ENCODE measurements around the gene CRYBG3. TPM values are rescaled to one million over a fixed set of nuclear protein-coding genes. Genes with fewer than 3 reads are reported as not detected.

The CRYBG3 gene
- total RNA-seq, 2 donors from 2014 or later = 15.7 to 22.2 TPM

- intact Hi-C loops (cut with DNase I) = loop anchor here (10.0 kb wide), 1 partner anchor 140 kb away; no protein-coding TSS in a partner anchor
- H3K27ac ChIP-seq = no peak overlapping the region
- DNase-seq = no peak
Observed at GRCh38 chr3:97934980-97935695, 113.3 kb downstream of the CRYBG3 start.

GRCh38 chr3:97935842-97936241 lies 114.0 kb downstream of the CRYBG3 start:
- no peak overlapping the region for H3K9ac ChIP-seq (ENCODE audit: low read depth in 2 of 2, low read length in 2 of 2)
- TF ChIP-seq CTCF (IDR thresholded peaks at IDR 0.05) = no peak
- H3K4me1 ChIP-seq = no peaks in the 10 kb centered on the region
- intact Hi-C loops (cut with DNase I) = loop anchor here (10.0 kb wide), 1 partner anchor 141 kb away; no protein-coding TSS in a partner anchor
- H3K27me3 ChIP-seq = no peaks in the 10 kb centered on the region
- no peaks in the 10 kb centered on the region for H3K9me3 ChIP-seq
- no peak overlapping the region for H3K27ac ChIP-seq
- DNase-seq = no peak
- H3K36me3 ChIP-seq = no peaks in the 10 kb centered on the region
- no peak overlapping the region for H3K4me3 ChIP-seq

More at GRCh38 chr3:97934980-97935695, 113.3 kb downstream of the CRYBG3 start:
- Histone ChIP-seq H3K9ac (ENCODE audit: low read depth in 2 of 2, low read length in 2 of 2) (no peak overlapping the region), H3K36me3 (no peaks in the 10 kb centered on the region), H3K27me3 (no peaks in the 10 kb centered on the region), H3K4me3 (no peak overlapping the region), H3K4me1 (no peaks in the 10 kb centered on the region), H3K9me3 (no peaks in the 10 kb centered on the region)
- TF ChIP-seq CTCF (IDR thresholded peaks at IDR 0.05) = no peak

GRCh38 chr3:97937205-97937604 lies 115.4 kb downstream of the CRYBG3 start:
- intact Hi-C loops (cut with DNase I) = loop anchor here (10.0 kb wide), 1 partner anchor 142 kb away; no protein-coding TSS in a partner anchor
- Histone ChIP-seq H3K36me3 (no peaks in the 10 kb centered on the region), H3K27ac (no peak overlapping the region), H3K9ac (ENCODE audit: low read depth in 2 of 2, low read length in 2 of 2) (no peak overlapping the region), H3K9me3 (no peaks in the 10 kb centered on the region), H3K4me3 (no peak overlapping the region), H3K27me3 (no peaks in the 10 kb centered on the region), H3K4me1 (no peaks in the 10 kb centered on the region)
- TF ChIP-seq CTCF (IDR thresholded peaks at IDR 0.05) = no peak
- DNase-seq = no peak

GRCh38 chr3:97938444-97938843 lies 116.6 kb downstream of the CRYBG3 start:
- H3K27ac ChIP-seq = no peak overlapping the region
- H3K36me3 ChIP-seq = no peaks in the 10 kb centered on the region
- H3K4me1 ChIP-seq = no peaks in the 10 kb centered on the region
- TF ChIP-seq CTCF (IDR thresholded peaks at IDR 0.05) = no peak
- no peak overlapping the region for H3K9ac ChIP-seq (ENCODE audit: low read depth in 2 of 2, low read length in 2 of 2)
- H3K9me3 ChIP-seq = no peaks in the 10 kb centered on the region
- H3K27me3 ChIP-seq = no peaks in the 10 kb centered on the region
- no peak for DNase-seq
- intact Hi-C loops (cut with DNase I) = loop anchor here (10.0 kb wide), 1 partner anchor 144 kb away; no protein-coding TSS in a partner anchor
- no peak overlapping the region for H3K4me3 ChIP-seq

- H3K9me3 ChIP-seq = no peaks in the 10 kb centered on the region
- no peak overlapping the region for H3K9ac ChIP-seq (ENCODE audit: low read depth in 2 of 2, low read length in 2 of 2)
- no peak overlapping the region for H3K27ac ChIP-seq
- no peaks in the 10 kb centered on the region for H3K27me3 ChIP-seq
- intact Hi-C loops (cut with DNase I) = loop anchor here (10.0 kb wide), 1 partner anchor 145 kb away; no protein-coding TSS in a partner anchor
- no peak for DNase-seq
- H3K36me3 ChIP-seq = no peaks in the 10 kb centered on the region
- no peak overlapping the region for H3K4me3 ChIP-seq
- TF ChIP-seq CTCF (IDR thresholded peaks at IDR 0.05) = no peak
- H3K4me1 ChIP-seq = no peaks in the 10 kb centered on the region
Observed at GRCh38 chr3:97939401-97939800, 117.6 kb downstream of the CRYBG3 start.

Measured in colonic mucosa (tissue), 4 donors.